GM12892 (cell line): ENCODE data around the gene TBX15.
"Not testable (repeated sequence)": the region's sequence is repeated elsewhere in the genome, so short reads cannot be mapped to it uniquely, and the experiment has no call there.

ENCODE experiments used
- DNase-seq: peaks from one replicate; pipeline ENCODE4 v3.0.0; 2011; ENCODE audit not compliant: insufficient read length
- FAIRE-seq: peaks from 2 replicates; lab custom pipeline; 2011; peaks lifted over from hg19 to GRCh38; lab: Jason Lieb, UNC
- POLR2A ChIP-seq: IDR thresholded peaks from 2 replicates; pipeline ENCODE4 v1.6.1; 2011; ENCODE audit warnings: low read depth, low read length, control low read depth
- POLR2AphosphoS5 ChIP-seq: IDR thresholded peaks from 2 replicates; pipeline ENCODE4 v1.6.1; 2011; ENCODE audit warnings: low read depth, low read length, control low read depth
- TAF1 ChIP-seq: IDR thresholded peaks from 2 replicates; pipeline ENCODE4 v1.6.1; 2011; ENCODE audit warnings: low read depth, mild to moderate bottlenecking, control low read depth, low read length, borderline replicate concordance

Gene TBX15

DNA sequence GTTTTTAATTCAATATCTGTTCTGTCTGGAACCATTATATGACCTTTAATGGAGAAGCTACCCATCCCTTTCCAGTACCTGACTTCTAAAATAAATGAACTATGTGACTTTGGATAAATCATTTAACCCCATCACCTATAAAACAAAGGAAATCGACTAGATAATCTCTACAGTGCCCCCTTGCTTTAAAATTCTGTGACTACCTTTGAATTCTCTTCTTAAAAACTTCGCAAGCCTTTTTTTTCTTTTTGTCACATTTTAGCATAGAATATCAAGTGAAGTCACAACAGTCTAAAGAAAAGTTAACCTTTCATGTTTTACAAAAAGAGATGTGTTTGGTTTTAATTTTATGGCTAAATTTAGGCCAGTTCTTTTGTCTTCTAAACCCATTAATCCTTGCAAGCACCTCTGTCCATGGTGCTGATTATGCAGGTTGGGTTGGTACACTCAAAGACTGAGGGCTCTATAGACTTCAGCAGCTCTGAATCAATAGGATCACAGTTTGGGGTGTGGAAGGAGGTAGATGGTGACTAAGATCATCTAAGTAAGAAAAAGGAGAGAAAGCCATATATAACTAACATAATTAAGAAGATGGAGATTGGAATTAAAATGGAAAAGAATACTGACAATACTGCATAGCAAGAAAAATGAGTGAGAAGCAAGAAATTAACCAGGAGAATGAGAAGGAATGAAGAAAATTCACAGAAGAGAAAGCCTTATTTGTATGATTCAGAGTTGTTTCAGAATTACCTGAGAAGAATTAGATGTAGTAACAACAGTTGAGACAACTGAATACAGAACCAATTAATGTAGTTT, 59.2 kb downstream of the TBX15 start:
- FAIRE-seq (no peak), DNase-seq (no peak)
- TF ChIP-seq POLR2A (no peak), POLR2AphosphoS5 (no peak), TAF1 (no peak)

DNA sequence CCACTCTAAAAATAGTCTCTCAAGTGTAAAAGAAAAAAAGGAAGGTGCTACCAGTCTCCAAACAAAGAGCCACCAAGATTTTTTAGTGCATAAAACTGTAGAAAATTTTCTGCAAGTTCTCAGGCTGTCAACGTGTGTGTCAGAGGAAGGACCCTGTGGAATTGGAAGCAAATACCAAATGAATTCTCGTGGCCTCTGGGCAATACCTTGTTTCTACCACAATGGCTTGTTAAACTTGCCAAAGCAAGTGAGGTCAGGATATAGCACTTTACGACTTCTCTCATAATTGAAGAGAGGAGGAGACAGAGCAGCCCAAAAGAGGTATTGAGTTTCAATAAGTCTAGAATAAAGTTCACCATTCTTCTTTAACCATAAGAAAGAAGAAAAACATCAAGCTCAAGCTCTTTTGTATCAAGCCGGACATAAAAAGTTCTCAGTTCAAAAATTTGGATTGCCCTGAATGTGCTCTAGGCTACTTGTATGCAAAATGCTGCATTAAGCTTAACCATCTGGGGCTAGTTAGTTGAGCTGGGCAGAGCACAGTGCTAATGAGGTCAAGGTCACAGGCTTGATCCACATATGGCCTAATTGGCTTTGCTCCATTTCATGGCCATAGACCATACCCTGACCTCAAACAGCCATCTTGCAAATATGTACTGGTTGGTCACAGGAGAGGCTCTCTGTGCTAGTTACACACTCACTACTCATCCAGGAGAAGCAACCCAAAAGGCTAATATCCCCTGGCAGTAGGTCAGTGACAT, 60.5 kb downstream of the TBX15 start:
- FAIRE-seq (no peak), DNase-seq (no peak)

DNA sequence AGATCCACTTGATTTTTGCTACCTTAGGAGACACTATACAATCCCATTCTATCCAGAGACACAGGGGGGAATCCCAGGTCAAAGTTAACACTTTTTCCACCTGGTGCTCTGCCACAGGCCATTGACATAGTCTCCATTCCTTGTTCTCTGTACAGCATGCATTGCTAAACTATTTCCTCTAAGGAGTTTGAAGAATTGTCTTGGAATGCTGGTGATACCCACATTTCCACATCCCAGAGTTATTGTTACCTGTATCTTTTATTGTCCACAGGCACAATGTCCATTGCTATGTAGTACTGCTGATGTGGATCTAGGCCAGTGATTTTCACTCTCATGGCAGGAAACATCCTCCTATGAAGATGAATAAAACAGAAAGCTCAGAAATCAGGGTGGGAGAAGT, 61.9 kb downstream of the TBX15 start:
- DNase-seq (no peak), FAIRE-seq (no peak)
- TF ChIP-seq POLR2A: no peak
- no peak for TF ChIP-seq TAF1
- TF ChIP-seq POLR2AphosphoS5: no peak

More for the DNA sequence above, 60.5 kb downstream of the TBX15 start:
- TF ChIP-seq TAF1: no peak
- no peak for TF ChIP-seq POLR2AphosphoS5
- no peak for TF ChIP-seq POLR2A

DNA sequence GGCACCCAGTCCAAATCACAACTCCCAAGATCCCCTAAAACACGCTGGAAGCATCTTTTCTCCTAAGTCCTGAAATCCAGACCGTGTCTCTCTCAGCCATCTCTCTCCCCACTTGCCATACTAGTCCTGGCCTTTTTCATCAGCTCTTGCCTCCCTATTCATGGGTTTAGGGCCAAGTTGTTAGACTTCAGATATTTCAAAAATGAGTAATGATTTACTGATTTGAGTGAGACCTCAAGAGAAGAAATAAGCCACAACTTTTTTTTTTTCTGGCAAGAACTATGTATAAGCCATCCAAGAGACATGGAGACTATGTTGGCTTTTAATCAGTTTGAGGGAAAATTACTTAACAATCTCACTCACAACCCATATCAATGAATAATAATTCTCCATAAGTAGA, 62.5 kb downstream of the TBX15 start:
- FAIRE-seq: no peak
- no peak for DNase-seq
- TF ChIP-seq POLR2A: no peak

DNA sequence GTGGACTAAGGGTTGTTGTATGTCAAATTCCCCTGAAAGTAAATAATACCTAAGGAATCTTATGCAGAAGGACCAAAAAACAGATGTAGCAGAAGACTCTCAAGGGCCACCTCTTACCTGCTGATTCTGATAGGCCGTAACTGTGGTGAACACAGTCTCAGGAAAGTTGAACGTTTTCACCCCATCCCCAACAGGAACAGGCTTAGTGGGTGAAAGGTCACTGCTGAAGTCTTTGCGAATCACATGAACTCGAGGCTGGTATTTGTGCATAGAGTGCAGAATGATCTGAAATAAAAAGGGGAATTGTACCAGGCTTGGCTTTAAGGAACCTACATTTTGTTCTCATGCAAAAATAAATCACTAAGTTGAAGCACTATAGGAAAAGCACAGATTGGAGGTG, 64.8 kb downstream of the TBX15 start:
- FAIRE-seq: no peak

DNA sequence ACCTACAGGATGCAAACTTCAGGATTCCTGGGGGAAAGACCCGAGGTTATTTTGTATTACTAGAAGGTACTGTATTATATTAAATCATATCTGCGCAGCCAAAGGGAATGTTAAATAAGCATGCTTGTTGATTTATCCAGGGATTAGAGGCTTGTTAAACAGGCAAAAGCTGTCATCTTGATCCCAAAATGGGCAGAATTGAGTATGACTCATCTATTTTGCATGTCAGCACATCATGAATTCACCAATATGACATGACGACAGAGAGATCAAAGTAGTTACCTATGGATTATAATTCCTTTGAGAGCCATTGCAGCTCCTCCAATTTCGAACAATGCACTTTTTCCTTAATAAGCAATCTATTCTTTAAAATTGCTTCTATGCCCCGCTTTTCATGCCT, 66.1 kb downstream of the TBX15 start:
- DNase-seq (no peak), FAIRE-seq (no peak)
- TF ChIP-seq POLR2A (no peak), TAF1 (no peak), POLR2AphosphoS5 (no peak)

More for the DNA sequence above, 64.8 kb downstream of the TBX15 start:
- DNase-seq: no peak
- no peak for TF ChIP-seq POLR2A
- TF ChIP-seq TAF1: no peak
- no peak for TF ChIP-seq POLR2AphosphoS5

DNA sequence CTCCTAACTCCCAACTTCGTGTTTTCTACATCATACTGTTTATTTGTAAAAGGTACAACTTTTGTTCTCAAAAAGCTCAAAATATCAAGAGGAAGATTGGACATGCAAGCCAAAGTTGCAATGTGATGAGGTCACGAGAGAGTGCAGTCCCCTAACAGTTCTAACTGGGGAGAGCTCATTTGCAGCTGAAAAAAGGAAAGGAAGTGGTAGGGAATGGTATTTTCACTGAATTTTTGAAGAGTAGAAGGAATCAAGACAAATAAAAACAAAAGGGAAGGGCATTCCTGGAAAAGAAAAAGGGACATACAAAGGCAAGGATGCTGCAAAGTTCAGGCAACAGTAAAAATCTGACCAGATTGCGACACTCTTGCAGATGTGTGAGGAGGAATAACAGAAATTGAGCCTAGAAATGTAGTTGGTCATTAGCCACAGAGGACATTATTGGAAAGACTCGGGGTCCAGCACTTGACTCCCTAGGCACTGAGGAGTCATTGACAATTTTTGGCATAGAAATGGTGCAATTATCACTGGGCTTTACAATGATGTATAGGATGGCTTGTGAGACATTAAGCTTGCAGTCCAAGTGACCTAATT, 67.9 kb downstream of the TBX15 start:
- DNase-seq: no peak
- no peak for FAIRE-seq
- TF ChIP-seq POLR2AphosphoS5 (no peak), POLR2A (no peak), TAF1 (no peak)

DNA sequence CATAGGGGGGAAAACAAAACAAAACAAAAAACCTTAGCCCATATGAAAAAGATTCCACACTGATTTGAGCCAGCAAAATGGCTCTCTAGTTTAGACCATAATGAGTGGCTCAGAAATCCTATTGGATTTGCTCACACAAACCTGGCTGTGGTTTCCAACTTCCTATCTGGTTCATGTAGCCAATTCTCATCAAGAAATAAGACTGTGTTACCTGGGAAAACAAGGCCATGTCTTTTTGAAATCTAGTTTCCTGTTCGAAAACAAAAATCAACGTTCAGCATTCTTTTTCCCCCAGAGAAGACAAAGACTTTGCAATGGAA, 69.2 kb downstream of the TBX15 start:
- FAIRE-seq (no peak), DNase-seq (no peak)
- TF ChIP-seq POLR2AphosphoS5 (no peak), POLR2A (no peak), TAF1 (no peak)

DNA sequence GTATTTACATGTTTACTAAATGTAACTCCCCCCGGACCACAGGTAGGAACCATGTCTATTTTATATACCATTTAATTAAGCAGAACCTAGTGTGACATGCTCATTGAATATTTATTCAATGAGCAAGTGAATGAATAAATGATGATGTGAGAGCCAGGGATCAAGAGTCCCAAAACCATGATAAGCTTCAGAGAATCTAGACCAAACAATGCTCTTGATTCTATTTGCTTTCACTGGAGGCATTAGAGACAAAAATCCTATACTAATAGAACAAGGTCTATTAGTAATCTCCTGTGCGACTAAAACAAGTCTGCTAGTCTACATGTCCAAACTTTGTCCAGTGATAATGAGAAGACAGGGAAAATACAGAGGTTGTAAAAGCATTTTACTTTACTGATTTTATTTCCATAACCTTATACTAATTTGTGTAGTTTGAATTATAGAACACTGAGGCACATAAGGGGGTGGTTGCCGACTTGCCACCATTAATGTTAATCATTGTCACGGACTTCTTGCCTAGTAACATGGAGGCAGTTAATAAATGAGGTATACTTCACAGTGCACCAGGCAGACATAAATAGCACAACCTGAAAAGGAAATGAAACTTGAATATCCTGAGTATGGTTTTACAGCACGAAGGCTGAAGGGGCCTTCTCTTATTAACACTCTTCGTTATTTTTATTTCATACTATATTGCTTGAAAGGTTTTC, 69.8 kb downstream of the TBX15 start:
- no peak for FAIRE-seq
- no peak for DNase-seq
- TF ChIP-seq TAF1 (no peak), POLR2AphosphoS5 (no peak), POLR2A (no peak)

DNA sequence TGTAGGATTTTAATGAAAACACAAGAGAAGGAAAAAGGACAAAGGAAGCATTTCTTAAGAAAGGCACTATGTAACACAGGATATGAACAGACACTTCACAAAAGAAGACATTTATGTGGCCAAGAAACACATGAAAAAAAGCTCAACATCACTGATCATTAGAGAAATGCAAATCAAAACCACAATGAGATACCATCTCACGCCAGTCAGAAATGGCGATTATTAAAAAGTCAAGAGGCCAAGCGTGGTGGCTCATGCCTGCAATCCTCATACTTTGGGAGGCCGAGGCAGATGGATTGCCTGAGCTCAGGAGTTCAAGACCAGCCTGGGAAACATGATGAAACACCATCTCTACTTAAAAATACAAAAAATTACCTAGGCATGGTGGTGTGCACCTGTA, 71.8 kb downstream of the TBX15 start:
- not testable (repeated sequence) for DNase-seq, FAIRE-seq

DNA sequence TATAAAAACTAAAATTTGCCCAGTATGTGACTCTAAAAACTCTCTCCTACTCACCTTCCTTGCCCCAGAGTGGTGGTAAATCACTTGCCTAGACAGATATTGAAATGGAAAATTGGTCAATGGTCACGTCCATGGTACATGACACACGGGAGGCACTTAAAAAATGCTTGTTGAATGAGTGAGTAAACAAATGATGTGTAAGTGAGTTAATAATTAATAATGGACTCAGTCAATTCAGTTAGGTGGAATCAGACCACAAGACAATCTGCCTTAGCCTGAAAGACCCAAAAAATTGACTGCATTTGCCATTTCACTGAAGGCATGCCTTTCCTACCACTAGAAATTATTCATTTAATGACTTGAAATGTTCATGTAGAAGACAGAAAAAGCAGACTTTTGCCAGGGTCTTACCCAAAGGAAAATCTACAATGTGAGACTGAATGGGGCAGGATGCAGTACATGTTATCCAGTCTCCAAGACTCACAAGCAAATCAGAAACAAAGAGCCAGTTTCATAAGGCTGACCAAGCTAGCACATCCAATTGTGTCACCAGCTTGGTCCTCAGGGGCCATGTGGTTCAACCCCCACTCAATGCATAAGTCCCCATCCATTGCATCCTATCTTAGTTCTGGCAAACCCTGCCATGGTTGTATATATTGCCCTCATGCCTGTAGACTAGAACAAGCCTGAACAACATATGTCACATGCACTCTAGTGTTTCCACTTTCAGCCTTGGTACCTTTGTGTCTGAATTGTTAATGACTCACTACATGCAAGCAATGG, 73.6 kb downstream of the TBX15 start:
- TF ChIP-seq TAF1: no peak
- TF ChIP-seq POLR2A: no peak
- TF ChIP-seq POLR2AphosphoS5: no peak
- FAIRE-seq: no peak
- DNase-seq: no peak
